ENCODE data around the gene ENKUR. TPM values are rescaled to one million over a fixed set of nuclear protein-coding genes. Genes with fewer than 3 reads are reported as not detected.

The ENKUR gene
- total RNA-seq, 2 donors from 2014 or later, result 0.62 TPM; not detected in 1

- intact Hi-C loops (cut with DNase I), result loop anchor here (5.0 kb wide), 2 partner anchors 68 to 227 kb away; partner anchors contain the start of genes ARHGAP21, ENKUR and THNSL1
- WGBS, result 72% methylated on average over 3 of the region's 3 CpGs
- Histone ChIP-seq H3K9me3 (no peaks in the 10 kb centered on the region), H3K4me3 (no peak overlapping the region), H3K27ac (no peak overlapping the region), H3K36me3 (no peaks in the 10 kb centered on the region), H3K27me3 (replicated peaks; ENCODE audit: insufficient read depth) (no peaks in the 10 kb centered on the region), H3K4me1 (replicated peaks) (no peaks in the 10 kb centered on the region)
- DNase-seq (ENCODE audit: low spot score), result no peak
- TF ChIP-seq POLR2AphosphoS5 (IDR thresholded peaks at IDR 0.05), result no peak
- no peak for TF ChIP-seq CTCF (IDR thresholded peaks at IDR 0.05)
- no peak for TF ChIP-seq POLR2A (IDR thresholded peaks at IDR 0.05)
Observed at GRCh38 chr10:24949616-24950015, 66.3 kb downstream of the ENKUR start.

GRCh38 chr10:24947304-24948097 is 68.5 kb downstream of the ENKUR start:
- Histone ChIP-seq H3K4me1 (replicated peaks) (no peaks in the 10 kb centered on the region), H3K27ac (no peak overlapping the region), H3K27me3 (replicated peaks; ENCODE audit: insufficient read depth) (no peaks in the 10 kb centered on the region), H3K4me3 (no peak overlapping the region), H3K9me3 (no peaks in the 10 kb centered on the region), H3K36me3 (no peaks in the 10 kb centered on the region)
- WGBS, result 72% methylated on average over 4 of the region's 4 CpGs
- TF ChIP-seq POLR2A (IDR thresholded peaks at IDR 0.05), result no peak
- TF ChIP-seq CTCF (IDR thresholded peaks at IDR 0.05), result no peak
- TF ChIP-seq POLR2AphosphoS5 (IDR thresholded peaks at IDR 0.05), result no peak
- no peak for DNase-seq (ENCODE audit: low spot score)
- intact Hi-C loops (cut with DNase I), result no loop called here

- Histone ChIP-seq H3K4me1 (replicated peaks) (no peaks in the 10 kb centered on the region), H3K4me3 (no peak overlapping the region), H3K27me3 (replicated peaks; ENCODE audit: insufficient read depth) (no peaks in the 10 kb centered on the region), H3K36me3 (no peaks in the 10 kb centered on the region), H3K27ac (no peak overlapping the region), H3K9me3 (no peaks in the 10 kb centered on the region)
- DNase-seq (ENCODE audit: low spot score), result no peak
- WGBS, result 92% methylated on average over 11 of the region's 11 CpGs
- no peak for TF ChIP-seq POLR2AphosphoS5 (IDR thresholded peaks at IDR 0.05)
- no peak for TF ChIP-seq POLR2A (IDR thresholded peaks at IDR 0.05)
- intact Hi-C loops (cut with DNase I), result no loop called here
Observed at GRCh38 chr10:24944512-24945255, 71.3 kb downstream of the ENKUR start.

- 88% methylated on average over 2 of the region's 2 CpGs for WGBS
- no peaks in the 10 kb centered on the region for H3K27me3 ChIP-seq (replicated peaks; ENCODE audit: insufficient read depth)
- TF ChIP-seq POLR2AphosphoS5 (IDR thresholded peaks at IDR 0.05) (no peak), CTCF (IDR thresholded peaks at IDR 0.05) (no peak), POLR2A (IDR thresholded peaks at IDR 0.05) (no peak)
- intact Hi-C loops (cut with DNase I), result no loop called here
- H3K27ac ChIP-seq, result no peak overlapping the region
- no peaks in the 10 kb centered on the region for H3K36me3 ChIP-seq
- H3K9me3 ChIP-seq, result no peaks in the 10 kb centered on the region
- no peak overlapping the region for H3K4me3 ChIP-seq
- no peak for DNase-seq (ENCODE audit: low spot score)
- H3K4me1 ChIP-seq (replicated peaks), result no peaks in the 10 kb centered on the region
Observed at GRCh38 chr10:24938525-24938924, 77.4 kb downstream of the ENKUR start.

- 84% methylated on average over 5 of the region's 5 CpGs for WGBS
- H3K4me1 ChIP-seq (replicated peaks), result no peaks in the 10 kb centered on the region
- no peak overlapping the region for H3K27ac ChIP-seq
- H3K36me3 ChIP-seq, result no peaks in the 10 kb centered on the region
- H3K27me3 ChIP-seq (replicated peaks; ENCODE audit: insufficient read depth), result no peaks in the 10 kb centered on the region
- DNase-seq (ENCODE audit: low spot score), result no peak
- H3K9me3 ChIP-seq, result no peaks in the 10 kb centered on the region
- TF ChIP-seq CTCF (IDR thresholded peaks at IDR 0.05) (no peak), POLR2AphosphoS5 (IDR thresholded peaks at IDR 0.05) (no peak), POLR2A (IDR thresholded peaks at IDR 0.05) (no peak)
- intact Hi-C loops (cut with DNase I), result no loop called here
- no peak overlapping the region for H3K4me3 ChIP-seq
Observed at GRCh38 chr10:24938076-24938475, 77.9 kb downstream of the ENKUR start.

All from prostate gland (tissue), 2 donors.